HepG2 (cell line): ENCODE results near the gene SEC63. TPM values are rescaled to one million over a fixed set of nuclear protein-coding genes. Genes with fewer than 3 reads are reported as not detected.

Experiments used
- ATAC-seq: fragments of 200-7000 bp; cut with Tn5 transposase; 3 replicates; pipeline ENCODE4 v1.9.1; 2020; ENCODE audit warnings: mild to moderate bottlenecking, moderate library complexity
- BruUV-seq: library from RNA; stranded (reverse); fragments of 400-500 nt; replicated peaks from 2 replicates; lab custom pipeline; 2021; lab: Mats Ljungman, UMichigan
- CTCF ChIA-PET: fragments of 300-600 bp; formaldehyde crosslinking; extraction: SDS; loops from one replicate; lab custom pipeline; 2021; ENCODE audit warnings: low total read pairs, inconsistent platforms, low intra/inter-chr PET ratio; lab: Yijun Ruan, JAX
- POLR2A ChIA-PET: fragments of 350-600 bp; sonication (Branson Sonifier 250); formaldehyde crosslinking; loops from one replicate; lab custom pipeline; 2020; ENCODE audit warnings: antibody characterized with exemption, inconsistent platforms; lab: Yijun Ruan, JAX
- DNase-seq: peaks from one replicate; pipeline ENCODE4 v3.0.0-alpha.2; 2015; ENCODE audit warnings: low spot score
- FAIRE-seq: peaks from 3 replicates; lab custom pipeline; 2011; peaks lifted over from hg19 to GRCh38; lab: Jason Lieb, UNC
- H2AFZ ChIP-seq: one replicate; pipeline ENCODE4 v1.6.1; 2011; ENCODE audit warnings: low read length, inconsistent platforms
- H3K27ac ChIP-seq: fragments of 300-600 bp; 3 replicates; pipeline ENCODE4 v1.8.0; 2011; ENCODE audit warnings: mixed run types, mild to moderate bottlenecking, mixed read lengths, low read length, inconsistent platforms; ENCODE audit not compliant: insufficient read depth; ENCODE audit errors: extremely low read length
- H3K27me3 ChIP-seq, 2 experiments: fragments of 200-600 bp in 1 of 2; 2 replicates in 1 of 2; 3 replicates in 1 of 2; pipeline versions ENCODE4 v1.6.0 to v1.8.0; 2011; ENCODE audit warnings: low read length in 2 of 2, mild to moderate bottlenecking in 2 of 2, moderate library complexity in 2 of 2, inconsistent platforms in 1 of 2; ENCODE audit not compliant: insufficient read depth in 2 of 2, control insufficient read depth in 1 of 2
- H3K36me3 ChIP-seq, 2 experiments: fragments of 200-600 bp in 1 of 2; replicated peaks in 1 of 2; 2 replicates in 1 of 2; 3 replicates in 1 of 2; pipeline versions ENCODE4 v1.5.1 to v1.8.0; 2011; ENCODE audit warnings: low read length in 2 of 2, inconsistent platforms in 1 of 2; ENCODE audit not compliant: insufficient read depth in 2 of 2, control insufficient read depth in 1 of 2
- H3K4me1 ChIP-seq: 2 replicates; pipeline ENCODE4 v1.5.1; 2012; ENCODE audit warnings: low read length, inconsistent platforms; ENCODE audit not compliant: insufficient read depth
- H3K4me2 ChIP-seq: 2 replicates; pipeline ENCODE4 v1.6.0; 2011; ENCODE audit warnings: low read depth, low read length, inconsistent platforms
- H3K4me3 ChIP-seq, 3 experiments: fragments of 200-600 bp in 1 of 3; sonication (generic), shearing (Covaris generic) in 1 of 3; replicated peaks in 1 of 3; 2 replicates each; pipeline ENCODE4 v1.5.1; 2011 to 2016; ENCODE audit warnings: low read length in 3 of 3, inconsistent platforms in 2 of 3, low read depth in 2 of 3, mild to moderate bottlenecking in 2 of 3, control low read depth in 1 of 3, mixed read lengths in 1 of 3; ENCODE audit not compliant: insufficient read depth in 1 of 3
- H3K79me2 ChIP-seq: one replicate; pipeline ENCODE4 v1.6.1; 2011; ENCODE audit warnings: low read length, inconsistent platforms; ENCODE audit not compliant: insufficient read depth
- H3K9ac ChIP-seq: 2 replicates; pipeline ENCODE4 v1.6.0; 2011; ENCODE audit warnings: mild to moderate bottlenecking, low read depth, low read length, inconsistent platforms; ENCODE audit not compliant: insufficient read depth
- H3K9me3 ChIP-seq: 2 replicates; pipeline ENCODE4 v1.5.1; 2012; ENCODE audit warnings: mild to moderate bottlenecking, low read length
- H4K20me1 ChIP-seq: 2 replicates; pipeline ENCODE4 v1.6.0; 2011; ENCODE audit warnings: inconsistent platforms, mild to moderate bottlenecking, low read length, moderate library complexity; ENCODE audit not compliant: insufficient read depth
- ESRRA ChIP-seq: sonication (generic); formaldehyde crosslinking; IDR thresholded peaks from 2 replicates; pipeline ENCODE4 v1.5.1; 2020; ENCODE audit warnings: mild to moderate bottlenecking, low read depth, missing genetic modification reagents
- RBM22 ChIP-seq: fragments of 200-400 bp; formaldehyde crosslinking; optimal IDR thresholded peaks from 2 replicates; pipeline ENCODE3; 2017; ENCODE audit warnings: mild to moderate bottlenecking, low read length, moderate library complexity
- ZBTB37 ChIP-seq: sonication (generic); formaldehyde crosslinking; IDR thresholded peaks from 2 replicates; pipeline ENCODE4 v1.4.0; 2020; ENCODE audit warnings: mild to moderate bottlenecking, missing genetic modification reagents
- ZNF607 ChIP-seq: sonication (generic); formaldehyde crosslinking; IDR thresholded peaks from 2 replicates; pipeline ENCODE4 v1.5.1; 2020; ENCODE audit warnings: missing genetic modification reagents, mild to moderate bottlenecking, borderline replicate concordance
- ZNF646 ChIP-seq: sonication (generic); formaldehyde crosslinking; IDR thresholded peaks from 2 replicates; pipeline ENCODE4 v1.9.0; 2021; ENCODE audit warnings: mild to moderate bottlenecking, missing genetic modification reagents
- ZNF761 ChIP-seq: sonication (generic); formaldehyde crosslinking; conservative IDR thresholded peaks from 2 replicates; pipeline ENCODE4 v1.4.0; 2020; ENCODE audit warnings: mild to moderate bottlenecking, missing genetic modification reagents
- WGBS: methylation state at CpG from one replicate; pipeline ENCODE4 v1.1.6; 2017; ENCODE audit warnings: low lambda C conversion rate; 5-methylcytosine and 5-hydroxymethylcytosine counted together
- in situ Hi-C: cut with HindIII; loops from 2 replicates; pipeline ENCODE4 v1.10.0; 2017; ENCODE audit warnings: low pct_unique_long_range_greater_than_20kb; ENCODE audit not compliant: extremely low pct_ligation_motif_present
- intact Hi-C: fragments of 100-400 bp; cut with micrococcal nuclease; formaldehyde crosslinking; loops from one replicate; pipeline ENCODE4 v1.10.0; 2022; ENCODE audit not compliant: unreplicated experiment
- polyA plus RNA-seq, 8 experiments: library from polyadenylated mRNA; depleted of rRNA in 3 of 8; stranded (reverse) in 7 of 8; unstranded in 1 of 8; fragments of >200 nt; fragmentation: Illumina TruSeq in 4 of 8; extraction: Trizol in 4 of 8; gene quantifications; 2 replicates each; pipeline versions ENCODE4 v1.2.1 to v1.2.3, GENCODE V29; 2011 to 2016; ENCODE audit warnings: low read depth in 4 of 8, missing spikeins in 1 of 8, mixed read lengths in 1 of 8; ENCODE audit not compliant: insufficient read depth in 1 of 8
- total RNA-seq, 5 experiments: library from RNA; depleted of rRNA; stranded (reverse); fragments of >200 nt; fragmentation: Illumina TruSeq; extraction: Trizol; gene quantifications; 2 replicates each; pipeline ENCODE4 v1.2.3, GENCODE V29; 2016; ENCODE audit warnings: low read depth in 1 of 5

The SEC63 gene
- total and polyA plus RNA-seq, 2 of the 13 experiments (the other 11 are each of a cell fraction or from before 2014, with no cell fraction given) = 20.2 to 45.9 TPM

- no peak for TF ChIP-seq ZNF761 (CRISPR knock-in tag)
- TF ChIP-seq ZBTB37 (CRISPR knock-in tag) = no peak
- TF ChIP-seq ZNF607 = no peak
Measured at GRCh38 chr6:107869871-107870270, 88.1 kb downstream of the SEC63 start (continued).

GRCh38 chr6:107868867-107869611, 89.0 kb downstream of the SEC63 start:
- no peak overlapping the region for H2AFZ ChIP-seq
- POLR2A ChIA-PET = no interaction called here
- no TSS peak for BruUV-seq

More at GRCh38 chr6:107868867-107869611, 89.0 kb downstream of the SEC63 start:
- H3K4me3 ChIP-seq = no peak overlapping the region
- DNase-seq (no peak), FAIRE-seq (no peak), ATAC-seq (no peak)
- WGBS = 69% methylated on average over 3 of the region's 3 CpGs
- no peaks in the 10 kb centered on the region for H3K27me3 ChIP-seq
- TF ChIP-seq ESRRA (CRISPR knock-in tag) (no peak), RBM22 (peak; percentile 71), ZNF646 (no peak)
- H3K79me2 ChIP-seq = no peaks in the 10 kb centered on the region
- no peak overlapping the region for H3K27ac ChIP-seq
- no peak overlapping the region for H3K9ac ChIP-seq
- intact Hi-C loops = loop anchor here (5.0 kb wide), 2 partner anchors 137 to 192 kb away; no protein-coding TSS in a partner anchor
- no peak overlapping the region for H3K4me2 ChIP-seq
- in situ Hi-C loops = no loop called here
- no peaks in the 10 kb centered on the region for H3K4me1 ChIP-seq
- CTCF ChIA-PET = no interaction called here
- H3K36me3 ChIP-seq = peaks cover 3 to 32% of the 10 kb centered on the region in 2 experiments; a peak in 3 of 5 replicates
- H3K9me3 ChIP-seq = no peaks in the 10 kb centered on the region
- no peaks in the 10 kb centered on the region for H4K20me1 ChIP-seq
